Fibroblast of the conjunctiva (primary cell): ENCODE data around the gene RINL.
A peak's percentile ranks its signal among the peaks of the same experiment; 100 is the strongest.
"Not testable (repeated sequence)": the region's sequence is repeated elsewhere in the genome, so short reads cannot be mapped to it uniquely, and the experiment has no call there.

Source experiments
- DNase-seq: peaks from one replicate; pipeline ENCODE4 v3.0.0-alpha.2; 2010; ENCODE audit warnings: low read depth

The RINL gene

GRCh38 chr19:38905620-38906019 is 27.5 kb upstream of the RINL start:
- no peak for DNase-seq

DNA sequence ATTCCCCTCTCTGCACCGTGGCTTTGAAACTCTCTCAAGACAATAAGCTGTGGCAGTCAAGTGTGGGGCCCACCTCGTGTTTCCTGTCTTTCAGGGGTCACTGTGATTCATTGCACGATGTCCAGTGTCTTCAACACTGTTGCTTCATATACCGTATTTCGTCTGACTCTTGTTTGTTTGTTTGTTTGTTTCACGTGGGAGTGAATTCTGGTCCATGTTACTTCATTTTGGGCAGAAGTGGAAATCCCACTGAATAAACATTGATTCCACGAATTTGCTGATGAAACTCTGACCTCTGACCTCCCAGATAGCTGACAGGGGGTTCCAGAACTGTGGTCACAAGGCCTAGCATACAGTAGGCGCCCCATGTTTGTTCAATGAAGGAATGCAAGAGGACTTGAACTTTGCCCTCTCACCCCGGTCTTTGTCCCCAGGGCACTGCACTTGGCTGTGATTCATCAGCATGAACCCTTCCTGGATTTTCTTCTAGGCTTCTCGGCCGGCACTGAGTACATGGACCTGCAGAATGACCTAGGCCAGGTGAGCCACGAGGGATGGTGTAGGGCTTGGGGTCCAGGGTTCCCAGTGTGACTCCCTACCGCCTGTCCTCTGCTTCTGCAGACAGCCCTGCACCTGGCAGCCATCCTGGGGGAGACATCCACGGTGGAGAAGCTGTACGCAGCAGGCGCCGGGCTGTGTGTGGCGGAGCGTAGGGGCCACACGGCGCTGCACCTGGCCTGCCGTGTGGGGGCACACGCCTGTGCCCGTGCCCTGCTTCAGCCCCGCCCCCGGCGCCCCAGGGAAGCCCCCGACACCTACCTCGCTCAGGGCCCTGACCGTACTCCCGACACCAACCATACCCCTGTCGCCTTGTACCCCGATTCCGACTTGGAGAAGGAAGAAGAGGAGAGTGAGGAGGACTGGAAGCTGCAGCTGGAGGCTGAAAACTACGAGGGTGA is 26.8 kb upstream of the RINL start:
- DNase-seq, result no peak

DNA sequence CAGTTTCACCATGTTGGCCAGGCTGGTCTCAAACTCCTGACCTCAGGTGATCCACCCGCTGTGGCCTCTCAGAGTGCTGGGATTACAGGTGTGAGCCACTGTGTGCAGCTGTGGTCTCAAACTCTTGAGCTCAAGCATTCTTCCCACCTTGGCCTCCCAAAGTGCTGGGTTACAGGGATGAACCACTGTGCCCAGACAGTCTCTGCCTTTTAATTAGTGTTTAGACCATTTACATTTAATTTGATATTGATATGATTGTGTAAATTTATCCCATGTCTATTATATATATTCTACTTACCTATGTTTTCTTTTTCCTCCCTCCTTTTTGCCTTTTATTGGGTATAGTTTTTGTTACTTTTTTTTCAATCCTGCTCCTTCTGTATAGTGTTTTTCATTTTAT is 23.6 kb upstream of the RINL start:
- no peak for DNase-seq

- no peak for DNase-seq
Measured at GRCh38 chr19:38900743-38901190, 22.7 kb upstream of the RINL start.

DNA sequence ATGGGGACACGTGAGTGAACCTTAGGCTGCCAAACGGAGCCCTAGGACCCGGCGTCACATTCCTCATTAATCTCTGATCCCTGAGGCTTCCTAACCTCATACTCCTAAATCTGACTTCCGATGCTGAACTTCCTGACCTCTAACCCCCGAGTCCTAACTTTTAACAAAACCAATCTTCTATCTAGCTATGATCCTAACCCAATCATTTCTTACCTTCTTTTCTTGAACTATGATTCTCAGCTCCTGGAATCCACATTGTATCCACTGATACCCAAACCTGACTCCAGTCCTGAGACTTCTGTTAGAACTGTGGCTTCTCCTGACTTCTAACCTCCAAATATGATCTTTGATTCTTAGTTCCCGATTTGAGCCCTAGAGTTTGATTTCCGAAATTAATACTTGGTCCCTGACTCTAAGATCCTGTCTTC is 22.1 kb upstream of the RINL start:
- DNase-seq, result no peak

- peak; percentile 99 for DNase-seq
Measured at GRCh38 chr19:38899447-38900201, 21.5 kb upstream of the RINL start, which contains the start of the genes NFKBIB and SIRT2. Gene NFKBIB, plus strand, starts transcription at chr19:38899969. Its CDS starts 64 bp downstream, at chr19:38900033. Gene SIRT2, minus strand, starts transcription at chr19:38899618. Its CDS starts 97 bp downstream, at chr19:38899521.

DNA sequence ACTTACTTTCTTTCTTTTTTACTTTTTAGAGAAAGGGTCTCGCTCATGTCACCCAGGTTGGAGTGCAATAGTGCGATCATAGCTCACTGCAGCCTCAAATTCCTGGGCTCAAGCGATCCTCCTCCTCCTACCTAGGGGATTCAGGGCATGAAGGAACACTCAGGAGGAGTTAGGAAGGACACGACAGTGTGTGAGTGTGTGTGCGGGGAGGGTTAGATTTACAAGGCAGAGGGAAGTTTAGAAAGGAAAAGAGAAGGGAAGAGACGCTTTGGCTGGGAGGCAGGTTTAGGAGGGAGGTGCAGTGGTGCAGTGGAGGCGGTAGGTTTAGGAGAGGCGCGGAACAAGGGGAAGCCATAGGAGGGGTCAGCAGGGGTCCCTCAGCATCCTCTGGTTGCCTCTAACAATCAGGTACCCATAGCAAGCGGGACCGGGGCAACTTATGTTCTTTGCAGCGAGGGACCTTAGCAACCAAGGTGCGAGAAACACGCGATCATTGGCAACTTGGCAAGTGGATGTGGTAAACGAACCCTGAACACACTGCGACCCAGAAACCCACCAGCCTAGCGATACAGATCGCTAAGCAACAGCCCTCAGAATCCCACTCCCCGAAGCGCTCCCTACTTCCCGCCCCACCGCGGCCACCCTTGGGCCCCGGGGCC is 20.8 kb upstream of the RINL start:
- no peak for DNase-seq

GRCh38 chr19:38894968-38895367 is 16.9 kb upstream of the RINL start:
- no peak for DNase-seq

GRCh38 chr19:38893341-38893771 is 15.3 kb upstream of the RINL start:
- DNase-seq, result no peak

DNA sequence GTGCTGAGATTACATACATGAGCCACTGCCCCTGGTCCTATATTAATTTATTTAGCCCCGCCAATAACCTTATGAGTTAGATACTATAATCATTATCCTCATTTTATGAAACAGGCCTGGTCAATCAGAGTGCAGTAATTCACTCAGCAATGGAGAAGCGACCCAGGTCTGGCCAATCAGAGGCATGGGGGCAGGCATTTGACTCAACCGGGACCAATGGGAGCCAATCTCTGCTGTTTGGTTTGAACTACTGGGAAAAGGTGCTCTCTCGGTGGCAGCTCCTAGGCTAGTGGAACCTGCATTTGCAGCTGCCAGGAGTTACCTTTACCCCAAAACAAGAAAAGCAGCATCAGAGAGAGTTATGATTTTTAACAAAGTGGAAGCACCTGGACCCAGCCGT is 14.8 kb upstream of the RINL start:
- DNase-seq, result no peak

DNA sequence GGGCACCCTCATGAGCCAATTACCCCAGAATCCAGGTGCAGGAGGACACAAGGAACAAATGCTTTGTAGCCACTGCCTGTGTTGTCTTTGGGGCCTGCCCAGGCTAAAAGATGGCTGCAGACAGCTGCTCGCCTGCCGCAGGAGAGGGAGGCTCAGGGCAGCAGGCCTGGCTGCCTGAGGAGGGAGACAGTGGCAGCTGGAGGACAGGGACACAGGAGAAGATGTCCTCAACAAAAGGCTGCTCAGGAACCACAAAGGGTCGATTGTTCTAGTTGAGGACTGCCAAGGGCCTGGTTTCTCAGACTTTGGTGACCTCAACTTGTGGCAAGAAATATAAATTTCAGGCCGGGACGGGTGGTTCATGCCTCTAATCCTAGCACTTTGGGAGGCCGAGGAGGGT is 13.7 kb upstream of the RINL start:
- no peak for DNase-seq

- no peak for DNase-seq
Measured at GRCh38 chr19:38890686-38891085, 12.6 kb upstream of the RINL start.

- DNase-seq, result no peak
Measured at GRCh38 chr19:38889803-38890202, 11.7 kb upstream of the RINL start.

DNA sequence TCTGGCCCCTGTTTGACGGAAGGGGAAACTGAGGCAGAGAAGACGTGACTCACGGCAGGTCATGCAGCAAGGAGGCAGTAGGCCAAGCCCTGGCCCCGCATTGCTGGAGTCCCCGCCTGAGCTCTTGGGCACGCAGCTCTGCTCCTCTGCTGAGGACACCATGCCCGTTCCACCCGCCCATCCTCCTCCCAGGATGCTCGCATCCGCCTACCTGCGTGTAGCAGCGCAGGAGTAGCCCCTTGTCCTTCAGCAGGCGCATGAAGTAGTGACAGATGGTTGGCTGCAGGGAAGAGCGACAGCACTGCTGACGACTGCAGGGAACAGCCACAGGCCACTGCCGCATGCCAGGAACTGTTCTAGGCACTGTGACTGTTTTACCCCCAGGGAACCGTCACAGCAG is 10.8 kb upstream of the RINL start:
- DNase-seq, result no peak

DNA sequence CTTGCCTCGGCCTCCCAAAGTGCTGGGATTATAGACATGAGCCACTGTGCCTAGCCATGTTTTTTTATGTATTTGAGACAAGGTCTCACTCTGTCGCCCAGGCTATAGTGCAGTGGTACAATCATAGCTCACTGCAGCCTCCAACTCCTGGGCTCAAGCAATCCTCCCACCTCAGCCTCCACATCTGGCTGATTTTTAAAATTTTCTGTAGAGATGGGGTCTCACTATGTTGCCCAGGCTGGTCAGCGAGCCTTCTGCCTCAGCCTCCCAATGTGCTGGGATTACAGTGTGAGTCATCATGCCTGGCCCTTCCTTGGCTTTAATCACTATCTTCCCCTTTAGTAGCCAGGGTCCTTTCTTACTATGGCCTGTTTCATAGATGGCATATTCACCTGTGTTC is 6.6 kb upstream of the RINL start:
- DNase-seq, result not testable (repeated sequence)

GRCh38 chr19:38883286-38883685 is 5.2 kb upstream of the RINL start:
- DNase-seq, result no peak

DNA sequence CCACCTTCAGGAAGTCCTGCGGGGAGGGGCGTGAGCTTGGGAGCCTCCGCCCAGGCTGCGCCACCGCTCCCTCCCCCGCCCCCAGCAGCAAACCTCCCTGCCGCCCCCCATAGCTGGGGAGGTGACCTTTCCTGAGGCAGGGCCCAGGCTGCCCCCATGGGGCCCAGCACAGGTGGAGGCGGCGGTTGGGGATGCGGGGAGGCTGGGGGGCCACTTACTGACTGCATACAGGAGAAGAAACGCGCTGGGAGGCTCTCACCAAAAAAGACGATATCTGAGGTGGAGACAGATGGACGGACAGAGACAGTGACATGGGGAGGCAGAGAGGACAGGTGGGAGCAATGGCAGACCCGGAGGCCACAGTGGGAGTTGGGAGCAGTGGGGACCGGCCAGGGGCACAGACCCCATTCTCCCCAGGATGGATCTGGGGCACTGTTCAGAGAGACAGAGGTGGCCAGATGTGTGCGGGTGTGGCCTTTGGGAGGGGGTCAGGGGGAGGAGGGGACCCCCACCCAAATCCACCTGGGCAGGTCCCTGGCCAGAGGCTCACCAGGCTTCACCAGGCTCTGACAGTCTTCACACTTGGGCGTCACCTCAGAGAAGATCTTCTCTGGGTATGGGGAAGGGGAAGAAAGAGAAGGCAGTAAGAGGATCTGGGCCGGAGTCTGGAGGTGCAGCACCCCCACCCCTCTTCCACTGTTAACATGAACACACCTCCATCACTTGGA is 3.0 kb upstream of the RINL start:
- DNase-seq, result no peak

DNA sequence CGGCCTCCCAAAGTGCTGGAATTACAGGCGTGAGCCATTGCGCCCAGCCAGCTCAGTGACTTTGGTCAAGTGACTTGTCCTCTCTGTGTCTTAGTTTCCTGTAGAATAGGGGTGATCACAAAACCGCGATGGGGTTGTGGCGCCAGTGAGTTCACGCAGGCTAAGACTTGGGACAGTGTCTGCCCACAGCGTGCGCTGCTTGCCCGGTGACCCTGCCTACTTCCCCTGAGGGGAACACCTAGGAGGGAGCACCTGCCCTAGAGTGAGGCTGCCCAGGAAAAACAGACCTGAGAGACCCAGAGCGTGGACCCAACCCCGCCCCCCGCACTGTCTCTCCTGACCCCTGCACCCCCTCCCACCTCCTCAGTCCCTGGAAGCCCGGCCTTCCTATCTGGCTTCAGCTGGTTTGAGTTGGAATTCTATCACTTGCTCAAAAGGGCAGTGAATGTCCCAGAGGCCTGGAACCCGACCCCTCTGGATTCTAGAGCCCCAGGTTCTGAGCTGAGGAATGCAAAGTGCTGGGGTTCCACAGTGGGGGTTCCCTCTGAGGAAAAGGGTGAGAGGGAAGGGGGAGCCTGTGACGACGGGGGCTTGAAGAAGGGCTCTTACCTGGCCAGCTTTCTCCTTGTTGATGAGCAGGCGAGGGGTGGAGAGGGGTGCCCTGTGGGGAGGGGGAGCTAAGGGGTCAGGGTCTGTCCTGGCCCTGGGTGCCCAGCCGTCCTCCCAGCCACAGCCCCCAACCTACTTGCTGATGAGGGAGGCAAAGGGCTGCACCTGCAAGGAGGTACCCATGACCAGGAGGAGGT is 2.2 kb upstream of the RINL start:
- no peak for DNase-seq

- DNase-seq, result no peak
Measured at GRCh38 chr19:38879400-38879751, 1.3 kb upstream of the RINL start.

- DNase-seq, result no peak
Measured at GRCh38 chr19:38878575-38879399, 712 bp upstream of the RINL start.
